ENCODE data around the gene VRK1. TPM values are rescaled to one million over a fixed set of nuclear protein-coding genes. Genes with fewer than 3 reads are reported as not detected.

The VRK1 gene
- total and polyA plus RNA-seq, 2 of the 4 experiments (the other 2 are of a cell fraction): 14.2 to 19.9 TPM

GRCh38 chr14:96754162-96754844 is 42.9 kb upstream of the VRK1 start:
- ChIA-PET POLR2A (ENCODE audit: unreplicated experiment) (no interaction called here), CTCF (no interaction called here)
- H2BK5ac ChIP-seq (ENCODE audit: low read depth, low read length, poor library complexity, severe bottlenecking): no peak overlapping the region
- H3K4me3 ChIP-seq (ENCODE audit: insufficient read depth, low read depth, low read length): no peak overlapping the region
- dilution Hi-C loops (cut with HindIII; ENCODE audit: low sequenced_read_pairs, unreplicated experiment): no loop called here
- H3K56ac ChIP-seq (ENCODE audit: extremely low read depth, insufficient read depth, low read length): no peak overlapping the region
- no peaks in the 10 kb centered on the region for H3K9me3 ChIP-seq (ENCODE audit: control insufficient read depth, insufficient read depth, low read length)
- no peak for TF ChIP-seq MXI1 (IDR thresholded peaks at IDR 0.05; ENCODE audit: borderline replicate concordance, low read depth, low read length)
- TF ChIP-seq SMC3 (IDR thresholded peaks at IDR 0.05; ENCODE audit: low read depth, low read length): no peak
- no peak for TF ChIP-seq USF2 (IDR thresholded peaks at IDR 0.05; ENCODE audit: low read depth, low read length)
- no peak for TF ChIP-seq BHLHE40 (IDR thresholded peaks at IDR 0.05; ENCODE audit: low read depth, low read length)
- TF ChIP-seq RCOR1 (IDR thresholded peaks at IDR 0.05; ENCODE audit: insufficient replicate concordance, low read length): no peak
- in situ Hi-C loops (cut with MboI; ENCODE audit: low sequenced_read_pairs): no loop called here
- H4K20me1 ChIP-seq (ENCODE audit: insufficient read depth, low read length): no peaks in the 10 kb centered on the region
- peak; percentile 5 for DNase-seq
- no peak overlapping the region for H3K14ac ChIP-seq (replicated peaks; ENCODE audit: low read depth, low read length)
- H4K8ac ChIP-seq (ENCODE audit: low read depth in 2 of 2, low read length in 2 of 2): no peak overlapping the region
- BruUV-seq (replicated peaks): no TSS peak
- H2BK120ac ChIP-seq (ENCODE audit: low read depth, low read length): no peak overlapping the region
- intact Hi-C loops (cut with micrococcal nuclease): no loop called here
- H3K36me3 ChIP-seq (ENCODE audit: control insufficient read depth, insufficient read depth, low read length): no peaks in the 10 kb centered on the region
- H3K9me1 ChIP-seq (ENCODE audit: insufficient read depth, low read length): no peaks in the 10 kb centered on the region
- no peak overlapping the region for H4K5ac ChIP-seq (ENCODE audit: low read depth, low read length)
- H2BK20ac ChIP-seq (ENCODE audit: low read depth, low read length): no peak overlapping the region
- H3K9ac ChIP-seq (ENCODE audit: low read depth, low read length): no peak overlapping the region
- no peak overlapping the region for H4K91ac ChIP-seq (ENCODE audit: insufficient read depth, low read depth, low read length)
- no peak for ATAC-seq (ENCODE audit: low read depth)
- H2AK5ac ChIP-seq (ENCODE audit: low read depth, low read length): no peak overlapping the region
- H3K4me2 ChIP-seq (ENCODE audit: low read depth, low read length): no peak overlapping the region
- WGBS, 2 experiments (ENCODE audit: extremely low coverage in 2 of 2, insufficient read length in 1 of 2): 80% methylated on average over 1 of the region's 8 CpGs; no CpG with 5 or more reads in 1 of the 2 experiments
- H2BK15ac ChIP-seq (ENCODE audit: low read depth, low read length): no peak overlapping the region
- H3K27me3 ChIP-seq (ENCODE audit: control insufficient read depth, insufficient read depth, low read length): peaks cover 5% of the 10 kb centered on the region
- H2AFZ ChIP-seq (replicated peaks; ENCODE audit: low read length, poor library complexity): peak overlapping the region; percentile 32
- H3K79me1 ChIP-seq (ENCODE audit: low read depth in 1 of 2, low read length in 2 of 2): no peaks in the 10 kb centered on the region
- H3K18ac ChIP-seq (ENCODE audit: low read depth, low read length): no peak overlapping the region
- H3K4me1 ChIP-seq (ENCODE audit: control insufficient read depth, insufficient read depth, low read length): no peaks in the 10 kb centered on the region
- no peak overlapping the region for H3K4ac ChIP-seq (ENCODE audit: low read depth, low read length)
- H3K23ac ChIP-seq (ENCODE audit: low read depth, low read length): no peak overlapping the region
- H3K27ac ChIP-seq (ENCODE audit: insufficient read depth, low read length): no peak overlapping the region
- H2AK9ac ChIP-seq (replicated peaks; ENCODE audit: low read depth, low read length, poor library complexity): no peak overlapping the region
